MM.1S (cell line): ENCODE data around the gene SH3RF3.
A peak's percentile ranks its signal among the peaks of the same experiment; 100 is the strongest.

Source experiments
- DNase-seq: peaks from one replicate; pipeline ENCODE4 v3.0.0-alpha.2; 2015
- H2AFZ ChIP-seq: fragments of 300-600 bp; sonication (generic); 2 replicates; pipeline ENCODE4 v1.6.0; 2016; ENCODE audit warnings: antibody characterized with exemption, low read length
- H3F3A ChIP-seq: fragments of 300-600 bp; sonication (generic); 2 replicates; pipeline ENCODE4 v1.6.1; 2016; ENCODE audit warnings: mild to moderate bottlenecking, antibody characterized with exemption, low read length, moderate library complexity, mixed read lengths; ENCODE audit not compliant: insufficient read depth
- H3K27ac ChIP-seq: fragments of 300-600 bp; sonication (generic); 2 replicates; pipeline ENCODE4 v1.5.1; 2016; ENCODE audit warnings: mild to moderate bottlenecking, low read length
- H3K27me3 ChIP-seq: fragments of 300-600 bp; sonication (generic); replicated peaks from 2 replicates; pipeline ENCODE4 v1.6.0; 2016; ENCODE audit warnings: low read length; ENCODE audit not compliant: insufficient read depth
- H3K36me3 ChIP-seq: fragments of 300-600 bp; sonication (generic); replicated peaks from 2 replicates; pipeline ENCODE4 v1.6.1; 2016; ENCODE audit warnings: mild to moderate bottlenecking, low read length, mixed read lengths; ENCODE audit not compliant: insufficient read depth
- H3K4me1 ChIP-seq: fragments of 300-600 bp; sonication (generic); 2 replicates; pipeline ENCODE4 v1.6.1; 2016; ENCODE audit warnings: low read length, mixed read lengths
- H3K4me2 ChIP-seq: fragments of 300-600 bp; sonication (generic); 2 replicates; pipeline ENCODE4 v1.6.0; 2016; ENCODE audit warnings: low read depth, low read length
- H3K4me3 ChIP-seq: fragments of 300-600 bp; sonication (generic); 2 replicates; pipeline ENCODE4 v1.5.1; 2016; ENCODE audit warnings: low read length, mixed read lengths
- H3K79me2 ChIP-seq: fragments of 300-600 bp; sonication (generic); 2 replicates; pipeline ENCODE4 v1.6.1; 2016; ENCODE audit warnings: mixed run types, low read length, mixed read lengths
- H3K9ac ChIP-seq: fragments of 300-600 bp; sonication (generic); 2 replicates; pipeline ENCODE4 v1.6.1; 2016; ENCODE audit warnings: low read length, mixed read lengths
- H3K9me2 ChIP-seq: fragments of 300-600 bp; sonication (generic); replicated peaks from 2 replicates; pipeline ENCODE4 v1.6.1; 2016; ENCODE audit warnings: mild to moderate bottlenecking, low read length, mixed read lengths; ENCODE audit not compliant: insufficient read depth
- H3K9me3 ChIP-seq: fragments of 300-600 bp; sonication (generic); replicated peaks from 2 replicates; pipeline ENCODE4 v1.6.1; 2016; ENCODE audit warnings: mild to moderate bottlenecking, low read length, mixed read lengths; ENCODE audit not compliant: insufficient read depth
- H4K20me1 ChIP-seq: fragments of 300-600 bp; sonication (generic); 2 replicates; pipeline ENCODE4 v1.6.1; 2016; ENCODE audit warnings: mild to moderate bottlenecking, low read length, moderate library complexity, mixed read lengths; ENCODE audit not compliant: insufficient read depth
- EZH2 ChIP-seq: fragments of 300-600 bp; sonication (generic); optimal IDR thresholded peaks from 2 replicates; pipeline ENCODE3; 2017; ENCODE audit warnings: low read depth, mild to moderate bottlenecking, antibody characterized with exemption, low read length, mixed read lengths
- EZH2phosphoT487 ChIP-seq: fragments of 300-600 bp; sonication (generic); IDR thresholded peaks from 2 replicates; pipeline ENCODE4 v1.6.1; 2018; ENCODE audit warnings: antibody characterized with exemption, low read length
- TF ChIP-seq, protein P1 (sequence below): fragments of 300-600 bp; sonication (generic); IDR thresholded peaks from 2 replicates; pipeline ENCODE4 v1.5.1; 2016; ENCODE audit warnings: antibody characterized with exemption, low read length, mixed read lengths

The SH3RF3 gene

DNA sequence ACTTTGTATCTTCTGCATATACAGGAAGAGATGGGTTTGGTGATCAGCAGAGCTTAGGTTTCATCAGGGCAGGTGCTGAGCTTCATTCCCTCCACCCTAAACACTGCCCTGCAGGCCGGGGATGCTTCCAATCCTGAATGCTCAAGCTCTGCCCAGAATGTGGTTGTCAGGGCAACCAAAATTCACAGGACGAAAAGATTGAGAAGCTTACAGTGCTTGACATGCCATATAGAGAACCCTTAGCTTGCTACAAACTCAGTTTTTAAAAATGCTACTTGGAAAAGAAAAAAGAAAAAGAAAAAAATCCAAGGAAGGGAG lies 65.6 kb downstream of the SH3RF3 start:
- Histone ChIP-seq H3K36me3 (no peaks in the 10 kb centered on the region), H3K27ac (peak overlapping the region; percentile 91), H4K20me1 (no peaks in the 10 kb centered on the region), H3F3A (peaks cover 22% of the 10 kb centered on the region), H3K4me3 (peak overlapping the region; percentile 27), H3K9me3 (no peaks in the 10 kb centered on the region), H3K27me3 (no peaks in the 10 kb centered on the region), H3K9me2 (no peaks in the 10 kb centered on the region), H2AFZ (no peak overlapping the region), H3K4me2 (peak overlapping the region; percentile 86), H3K79me2 (peaks cover 77% of the 10 kb centered on the region), H3K4me1 (peaks cover 38% of the 10 kb centered on the region), H3K9ac (peak overlapping the region; percentile 72)
- TF ChIP-seq EZH2phosphoT487 (no peak), EZH2 (no peak)
- TF ChIP-seq, protein P1, sequence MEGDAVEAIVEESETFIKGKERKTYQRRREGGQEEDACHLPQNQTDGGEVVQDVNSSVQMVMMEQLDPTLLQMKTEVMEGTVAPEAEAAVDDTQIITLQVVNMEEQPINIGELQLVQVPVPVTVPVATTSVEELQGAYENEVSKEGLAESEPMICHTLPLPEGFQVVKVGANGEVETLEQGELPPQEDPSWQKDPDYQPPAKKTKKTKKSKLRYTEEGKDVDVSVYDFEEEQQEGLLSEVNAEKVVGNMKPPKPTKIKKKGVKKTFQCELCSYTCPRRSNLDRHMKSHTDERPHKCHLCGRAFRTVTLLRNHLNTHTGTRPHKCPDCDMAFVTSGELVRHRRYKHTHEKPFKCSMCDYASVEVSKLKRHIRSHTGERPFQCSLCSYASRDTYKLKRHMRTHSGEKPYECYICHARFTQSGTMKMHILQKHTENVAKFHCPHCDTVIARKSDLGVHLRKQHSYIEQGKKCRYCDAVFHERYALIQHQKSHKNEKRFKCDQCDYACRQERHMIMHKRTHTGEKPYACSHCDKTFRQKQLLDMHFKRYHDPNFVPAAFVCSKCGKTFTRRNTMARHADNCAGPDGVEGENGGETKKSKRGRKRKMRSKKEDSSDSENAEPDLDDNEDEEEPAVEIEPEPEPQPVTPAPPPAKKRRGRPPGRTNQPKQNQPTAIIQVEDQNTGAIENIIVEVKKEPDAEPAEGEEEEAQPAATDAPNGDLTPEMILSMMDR, result no peak
- DNase-seq, result no peak

DNA sequence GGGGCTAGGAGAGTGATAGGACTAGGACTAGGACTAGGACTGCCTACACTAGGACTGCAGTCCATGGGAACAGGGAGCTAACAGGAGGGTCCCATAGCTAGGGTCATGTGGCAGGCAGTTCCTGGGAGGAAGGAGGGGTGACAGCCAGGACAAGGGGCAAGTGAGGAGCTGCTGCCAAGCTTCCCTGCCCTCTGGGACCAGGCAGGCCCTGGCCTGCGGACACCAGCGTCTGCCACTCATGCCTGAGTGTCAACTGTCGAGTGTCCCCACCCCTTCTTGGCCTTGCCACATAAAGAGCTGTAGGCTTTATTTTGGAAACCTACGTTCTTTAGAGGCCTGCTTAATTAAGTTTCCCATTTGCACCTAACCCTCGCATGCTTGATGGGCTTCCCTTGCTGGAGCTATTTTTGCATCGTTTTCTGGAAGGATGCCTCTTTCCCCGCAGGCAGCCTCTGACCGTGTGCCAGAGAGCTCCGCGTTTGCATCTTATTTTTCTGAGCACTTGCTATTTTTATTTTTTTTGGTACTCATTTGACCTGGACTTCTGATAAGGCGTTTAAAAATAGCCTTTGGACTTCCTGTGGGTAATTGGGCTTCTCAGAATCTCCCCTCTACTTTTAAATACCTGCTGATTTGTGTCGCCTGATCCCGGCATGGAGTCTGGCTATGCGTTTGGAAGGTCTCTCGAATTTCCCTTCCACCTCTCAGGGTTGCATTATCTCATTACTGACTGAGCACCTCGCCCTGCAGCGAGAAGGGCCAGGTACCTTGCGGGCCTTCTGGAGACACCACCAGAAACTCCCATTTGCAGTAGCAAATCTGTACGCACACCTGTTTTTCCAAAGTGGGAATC lies 66.4 kb downstream of the SH3RF3 start:
- H2AFZ ChIP-seq, result no peak overlapping the region
- H3K79me2 ChIP-seq, result peaks cover 78% of the 10 kb centered on the region
- peak overlapping the region; percentile 91 for H3K27ac ChIP-seq
- H4K20me1 ChIP-seq, result no peaks in the 10 kb centered on the region
- peak overlapping the region; percentile 27 for H3K4me3 ChIP-seq
- no peaks in the 10 kb centered on the region for H3K9me2 ChIP-seq
- peaks cover 22% of the 10 kb centered on the region for H3F3A ChIP-seq
- H3K36me3 ChIP-seq, result no peaks in the 10 kb centered on the region
- H3K27me3 ChIP-seq, result no peaks in the 10 kb centered on the region
- DNase-seq, result no peak
- peak overlapping the region; percentile 72 for H3K9ac ChIP-seq
- peak overlapping the region; percentile 86 for H3K4me2 ChIP-seq
- TF ChIP-seq EZH2phosphoT487, result no peak
- no peak for TF ChIP-seq EZH2
- TF ChIP-seq, protein P1, result no peak
- peaks cover 43% of the 10 kb centered on the region for H3K4me1 ChIP-seq
- no peaks in the 10 kb centered on the region for H3K9me3 ChIP-seq

DNA sequence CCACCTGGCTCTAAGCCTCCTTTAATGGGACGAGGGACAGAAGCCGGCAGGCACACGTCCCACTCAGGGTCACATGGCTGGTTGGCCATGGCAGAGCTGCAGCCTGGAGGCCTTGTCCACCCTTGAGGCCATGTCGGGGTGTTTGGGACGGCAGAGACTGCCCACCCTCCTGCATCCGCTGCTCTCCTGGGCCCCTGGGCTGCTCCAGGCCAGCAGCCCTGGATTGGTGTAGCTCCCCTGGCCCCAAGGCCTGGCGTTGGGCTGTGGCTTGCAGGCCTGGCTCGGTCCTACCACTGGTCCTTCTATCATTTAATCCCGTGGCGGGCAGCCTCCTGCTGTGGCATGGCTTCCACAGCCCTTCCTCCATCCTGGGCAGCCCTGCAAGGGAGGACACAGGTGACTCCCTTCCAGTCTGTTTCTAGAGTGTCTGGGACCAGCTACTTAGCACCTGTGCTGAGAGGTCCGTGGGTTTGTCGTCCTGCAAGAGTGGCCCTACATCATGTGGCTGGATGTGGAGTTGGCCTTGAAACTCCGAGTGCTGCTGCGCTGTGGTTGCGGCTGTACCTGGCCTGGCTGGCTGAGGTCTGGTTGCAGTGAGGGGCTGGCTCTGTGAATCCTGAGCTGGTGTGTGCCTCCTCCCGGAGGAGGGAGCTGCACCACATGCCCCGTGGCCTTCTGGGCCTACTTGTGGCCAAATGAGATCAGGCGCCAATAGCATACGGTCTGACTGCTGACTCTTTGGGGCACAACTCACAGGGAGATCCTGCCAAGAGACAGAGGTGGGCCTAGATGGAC lies 67.3 kb downstream of the SH3RF3 start:
- no peak overlapping the region for H2AFZ ChIP-seq

More for the DNA sequence above, 67.3 kb downstream of the SH3RF3 start:
- peaks cover 22% of the 10 kb centered on the region for H3F3A ChIP-seq
- H3K27me3 ChIP-seq, result no peaks in the 10 kb centered on the region
- H4K20me1 ChIP-seq, result no peaks in the 10 kb centered on the region
- H3K79me2 ChIP-seq, result peaks cover 77% of the 10 kb centered on the region
- H3K4me2 ChIP-seq, result peak overlapping the region; percentile 86; the same call in 1 of the 2 replicates
- TF ChIP-seq EZH2phosphoT487 (no peak), EZH2 (no peak)
- TF ChIP-seq, protein P1, result no peak
- H3K9me2 ChIP-seq, result no peaks in the 10 kb centered on the region
- no peaks in the 10 kb centered on the region for H3K36me3 ChIP-seq
- no peak overlapping the region for H3K27ac ChIP-seq
- DNase-seq, result no peak
- H3K4me3 ChIP-seq, result no peak overlapping the region
- no peak overlapping the region for H3K9ac ChIP-seq
- H3K9me3 ChIP-seq, result no peaks in the 10 kb centered on the region
- H3K4me1 ChIP-seq, result peaks cover 45% of the 10 kb centered on the region
